OCI-LY1 (cell line): ENCODE measurements around the gene AMN.

Source experiments
- H2AFZ ChIP-seq: fragments of 200-600 bp; sonication (generic), shearing (Covaris generic); 2 replicates; pipeline ENCODE4 v1.6.0; 2014; ENCODE audit warnings: antibody characterized with exemption, mild to moderate bottlenecking, low read length
- H3F3A ChIP-seq: fragments of 200-600 bp; sonication (generic), shearing (Covaris generic); 2 replicates; pipeline ENCODE4 v1.6.0; 2014; ENCODE audit warnings: mild to moderate bottlenecking, antibody characterized with exemption, low read length, moderate library complexity; ENCODE audit not compliant: insufficient read depth
- H3K27ac ChIP-seq: fragments of 200-600 bp; sonication (generic); 2 replicates; pipeline ENCODE4 v1.5.1; 2014; ENCODE audit warnings: low read length, mixed run types, mild to moderate bottlenecking, low read depth; ENCODE audit not compliant: poor library complexity, severe bottlenecking
- H3K27me3 ChIP-seq: fragments of 200-600 bp; sonication (generic); 2 replicates; pipeline ENCODE4 v1.6.0; 2014; ENCODE audit warnings: antibody characterized with exemption, mild to moderate bottlenecking, low read length, moderate library complexity; ENCODE audit not compliant: insufficient read depth
- H3K36me3 ChIP-seq: fragments of 200-600 bp; sonication (generic); 2 replicates; pipeline ENCODE4 v1.6.1; 2014; ENCODE audit warnings: mild to moderate bottlenecking, antibody characterized with exemption, low read length, moderate library complexity, mixed read lengths; ENCODE audit not compliant: insufficient read depth
- H3K4me1 ChIP-seq: fragments of 200-600 bp; sonication (generic); 2 replicates; pipeline ENCODE4 v1.5.1; 2014; ENCODE audit warnings: mild to moderate bottlenecking, low read length, moderate library complexity; ENCODE audit not compliant: insufficient read depth, severe bottlenecking
- H3K4me2 ChIP-seq: fragments of 200-600 bp; sonication (generic), shearing (Covaris generic); 2 replicates; pipeline ENCODE4 v1.6.1; 2014; ENCODE audit warnings: low read length
- H3K4me3 ChIP-seq: fragments of 200-600 bp; sonication (generic); 2 replicates; pipeline ENCODE4 v1.5.1; 2014; ENCODE audit warnings: low read length, low read depth, mild to moderate bottlenecking, mixed read lengths; ENCODE audit not compliant: poor library complexity, severe bottlenecking
- H3K79me2 ChIP-seq: fragments of 200-600 bp; shearing (Covaris generic); 2 replicates; pipeline ENCODE4 v1.6.1; 2016; ENCODE audit warnings: mixed run types, low read length, mixed read lengths; ENCODE audit not compliant: insufficient read depth
- H3K9ac ChIP-seq: fragments of 200-600 bp; sonication (generic), shearing (Covaris generic); 2 replicates; pipeline ENCODE4 v1.6.1; 2014; ENCODE audit warnings: mild to moderate bottlenecking, low read length, mixed read lengths
- H3K9me2 ChIP-seq: fragments of 200-600 bp; sonication (generic), shearing (Covaris generic); 2 replicates; pipeline ENCODE4 v1.6.1; 2014; ENCODE audit warnings: low read depth, mild to moderate bottlenecking, low read length, mixed read lengths
- H3K9me3 ChIP-seq: fragments of 200-600 bp; shearing (Covaris generic); 2 replicates; pipeline ENCODE4 v1.6.1; 2014; ENCODE audit warnings: low read length, mixed read lengths
- H4K20me1 ChIP-seq: fragments of 200-600 bp; sonication (generic), shearing (Covaris generic); 2 replicates; pipeline ENCODE4 v1.6.0; 2016; ENCODE audit warnings: mild to moderate bottlenecking, low read length; ENCODE audit not compliant: insufficient read depth
- CTCF ChIP-seq: fragments of 200-600 bp; sonication (generic), shearing (Covaris generic); IDR thresholded peaks from 2 replicates; pipeline ENCODE4 v1.5.1; 2017; ENCODE audit warnings: mild to moderate bottlenecking, antibody characterized with exemption, low read length, moderate library complexity, mixed read lengths
- EZH2 ChIP-seq: fragments of 200-600 bp; sonication (generic), shearing (Covaris generic); IDR thresholded peaks from 2 replicates; pipeline ENCODE4 v1.8.0; 2017; ENCODE audit warnings: borderline replicate concordance, mixed run types, mild to moderate bottlenecking, antibody characterized with exemption, low read length, moderate library complexity, mixed read lengths

Gene AMN

GRCh38 chr14:102942069-102942468 lies 19.6 kb downstream of the AMN start:
- no peaks in the 10 kb centered on the region for H4K20me1 ChIP-seq
- no peaks in the 10 kb centered on the region for H3K27me3 ChIP-seq
- TF ChIP-seq CTCF, result no peak
- TF ChIP-seq EZH2, result no peak
- no peak overlapping the region for H3K4me3 ChIP-seq
- H3K4me1 ChIP-seq, result peaks cover 83% of the 10 kb centered on the region
- H3K9me2 ChIP-seq, result no peaks in the 10 kb centered on the region
- no peaks in the 10 kb centered on the region for H3K79me2 ChIP-seq
- H3F3A ChIP-seq, result 0 out of 2 replicates have a peak, but pooled peaks cover 6% of the 10 kb centered on the region
- H3K27ac ChIP-seq, result peak overlapping the region; percentile 92
- H3K9ac ChIP-seq, result peak overlapping the region; percentile 37; the same call in 1 of the 2 replicates
- H3K9me3 ChIP-seq, result no peaks in the 10 kb centered on the region
- no peak overlapping the region for H2AFZ ChIP-seq
- peak overlapping the region; percentile 59; the same call in 1 of the 2 replicates for H3K4me2 ChIP-seq
- H3K36me3 ChIP-seq, result no peaks in the 10 kb centered on the region; the same call in 1 of the 2 replicates

GRCh38 chr14:102943454-102943853 lies 21.0 kb downstream of the AMN start:
- no peaks in the 10 kb centered on the region for H3K27me3 ChIP-seq
- H2AFZ ChIP-seq, result no peak overlapping the region
- peaks cover 78% of the 10 kb centered on the region for H3K4me1 ChIP-seq
- TF ChIP-seq CTCF (no peak), EZH2 (no peak)
- no peaks in the 10 kb centered on the region for H4K20me1 ChIP-seq
- H3K9me2 ChIP-seq, result no peaks in the 10 kb centered on the region
- no peaks in the 10 kb centered on the region for H3K9me3 ChIP-seq
- H3K79me2 ChIP-seq, result no peaks in the 10 kb centered on the region
- H3K4me2 ChIP-seq, result no peak overlapping the region
- H3K27ac ChIP-seq, result peak overlapping the region; percentile 92
- H3K9ac ChIP-seq, result no peak overlapping the region
- no peaks in the 10 kb centered on the region; the same call in 1 of the 2 replicates for H3K36me3 ChIP-seq
- 0 out of 2 replicates have a peak, but pooled peaks cover 6% of the 10 kb centered on the region for H3F3A ChIP-seq
- H3K4me3 ChIP-seq, result no peak overlapping the region

- Histone ChIP-seq H3K9ac (no peak overlapping the region), H3K27ac (peak overlapping the region; percentile 92), H3K36me3 (no peaks in the 10 kb centered on the region; the same call in 1 of the 2 replicates), H4K20me1 (no peaks in the 10 kb centered on the region), H3K4me3 (no peak overlapping the region), H3F3A (0 out of 2 replicates have a peak, but pooled peaks cover 6% of the 10 kb centered on the region), H3K9me3 (no peaks in the 10 kb centered on the region), H3K79me2 (no peaks in the 10 kb centered on the region), H2AFZ (no peak overlapping the region), H3K4me2 (no peak overlapping the region), H3K4me1 (peaks cover 78% of the 10 kb centered on the region), H3K9me2 (no peaks in the 10 kb centered on the region), H3K27me3 (no peaks in the 10 kb centered on the region)
- TF ChIP-seq EZH2 (no peak), CTCF (no peak)
Measured at GRCh38 chr14:102943979-102944378, 21.5 kb downstream of the AMN start.
